Prostate gland (tissue), 2 donors: Measurements from ENCODE around the gene PDCD7.

ENCODE experiments used
- CTCF ChIP-seq, 4 experiments: fragments of 200-600 bp in 2 of 4; fragments of 450-650 bp in 2 of 4; sonication (generic) in 2 of 4; IDR thresholded peaks; 1 replicate in 3 of 4; 2 replicates in 1 of 4; pipeline ENCODE4 v1.5.1; 2016 to 2019; ENCODE audit warnings: antibody characterized with exemption in 4 of 4, mild to moderate bottlenecking in 2 of 4, moderate library complexity in 2 of 4
- POLR2A ChIP-seq: fragments of 450-650 bp; IDR thresholded peaks from one replicate; pipeline ENCODE4 v1.6.1; 2016; ENCODE audit warnings: antibody characterized with exemption, mild to moderate bottlenecking
- POLR2AphosphoS5 ChIP-seq: sonication (generic); formaldehyde crosslinking; IDR thresholded peaks from one replicate; pipeline ENCODE4 v1.6.1; 2017; ENCODE audit warnings: antibody characterized with exemption

GRCh38 chr15:65115086-65115485 is 18.5 kb downstream of the PDCD7 start, which contains the start of gene UBAP1L:
- TF ChIP-seq CTCF (IDR thresholded peaks at IDR 0.05) (no peak), POLR2AphosphoS5 (no peak), POLR2A (no peak)
